Measurements from ENCODE around the gene SLC46A3. TPM values are rescaled to one million over a fixed set of nuclear protein-coding genes. Genes with fewer than 3 reads are reported as not detected.
"Not testable (repeated sequence)": the region's sequence is repeated elsewhere in the genome, so short reads cannot be mapped to it uniquely, and the experiment has no call there.

Gene SLC46A3
- total and polyA plus RNA-seq, 5 experiments from 2014 or later, result 21.7 to 35.9 (median 29.6) TPM

DNA sequence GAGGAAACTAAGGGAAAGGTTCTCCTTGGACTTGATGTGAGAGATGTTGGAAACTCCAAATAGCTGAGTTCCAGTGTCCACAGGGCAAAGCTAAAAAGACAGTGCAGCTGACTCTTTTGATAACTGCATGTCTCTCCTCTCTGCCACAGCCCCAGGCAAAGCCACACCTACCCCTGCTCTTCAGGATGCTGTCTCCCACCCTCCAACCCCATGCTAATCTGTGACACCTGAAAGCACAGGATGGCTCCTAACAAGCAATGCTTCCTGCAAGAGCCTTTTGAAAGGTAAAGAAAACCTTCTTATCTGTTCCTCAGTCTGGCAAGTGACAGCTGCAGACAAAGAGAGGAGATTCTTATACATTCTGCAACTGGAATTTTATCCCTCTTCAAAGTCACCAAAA lies 14.5 kb downstream of the SLC46A3 start:
- POLR2A ChIA-PET, result interaction anchor here (1.8 kb wide), 1 partner anchor 14 kb away, joined by 4 read pairs; no protein-coding TSS in a partner anchor
- Mint-ChIP-seq H3K27ac (no peak overlapping the region), H3K27me3 (no peaks in the 10 kb centered on the region)

DNA sequence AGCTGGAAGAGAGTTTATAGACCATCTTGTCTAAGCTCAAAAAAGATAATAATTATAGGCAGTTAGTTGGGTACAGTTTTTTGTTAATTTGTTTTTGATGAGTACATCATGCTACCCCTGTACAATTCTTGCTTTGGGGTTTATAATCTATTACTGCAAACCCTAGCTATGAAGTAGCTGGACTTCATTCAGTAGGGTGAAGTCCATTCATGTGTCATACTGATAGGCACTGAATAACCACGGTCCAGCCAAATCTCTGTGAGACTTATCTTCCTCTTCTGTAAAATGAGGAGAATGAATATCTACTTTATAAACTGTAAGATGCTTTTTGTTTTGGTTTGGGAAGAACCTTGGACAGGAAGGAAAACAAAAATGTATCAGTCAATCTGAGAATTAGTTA lies 19.5 kb downstream of the SLC46A3 start:
- Mint-ChIP-seq H3K36me3 (peaks cover 19 to 80% (median 73%) of the 10 kb centered on the region in 3 donors), H3K9me3 (peaks cover 0 to 4% (median 0%) of the 10 kb centered on the region in 9 donors), H3K4me3 (no peak overlapping the region), H3K27me3 (no peaks in the 10 kb centered on the region), H3K4me1 (peaks cover 0 to 4% (median 0%) of the 10 kb centered on the region in 4 donors), H3K27ac (no peak overlapping the region)
- ATAC-seq (no peak), DNase-seq (no peak)
- POLR2A ChIA-PET, result no interaction called here

More for the DNA sequence above, 14.5 kb downstream of the SLC46A3 start:
- ATAC-seq (no peak), DNase-seq (no peak)
- Mint-ChIP-seq H3K9me3 (no peaks in the 10 kb centered on the region), H3K36me3 (peaks cover 13 to 86% (median 59%) of the 10 kb centered on the region in 3 donors), H3K4me1 (peaks cover 2 to 5% (median 4%) of the 10 kb centered on the region in 4 donors), H3K4me3 (no peak overlapping the region)

DNA sequence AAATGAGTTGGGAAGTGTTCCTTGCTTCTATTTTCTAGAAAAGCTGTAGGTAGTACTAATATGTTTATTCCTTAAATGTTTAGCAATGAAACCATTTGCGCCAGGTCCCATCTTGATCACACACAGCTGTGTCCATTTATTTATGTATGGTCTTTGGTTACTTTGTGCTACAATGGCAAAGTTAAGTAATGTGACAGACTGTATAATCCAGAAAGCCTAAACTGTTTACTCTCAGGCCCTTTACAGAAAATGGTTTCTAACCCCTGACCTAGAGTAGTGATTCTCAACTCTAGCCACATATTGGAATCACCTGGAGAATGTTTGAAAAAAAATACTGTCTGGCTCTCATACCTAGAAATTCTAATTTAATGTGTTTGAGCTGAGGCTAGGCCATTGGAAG lies 21.3 kb downstream of the SLC46A3 start:
- DNase-seq, result no peak
- Mint-ChIP-seq H3K36me3 (peaks cover 24 to 81% (median 63%) of the 10 kb centered on the region in 3 donors), H3K4me3 (no peak overlapping the region), H3K9me3 (peaks cover 0 to 14% (median 5%) of the 10 kb centered on the region in 9 donors), H3K4me1 (peaks cover 0 to 4% (median 0%) of the 10 kb centered on the region in 4 donors), H3K27ac (no peak overlapping the region), H3K27me3 (peaks cover 0 to 3% (median 0%) of the 10 kb centered on the region in 5 donors)
- ATAC-seq, result no peak
- POLR2A ChIA-PET, result no interaction called here

DNA sequence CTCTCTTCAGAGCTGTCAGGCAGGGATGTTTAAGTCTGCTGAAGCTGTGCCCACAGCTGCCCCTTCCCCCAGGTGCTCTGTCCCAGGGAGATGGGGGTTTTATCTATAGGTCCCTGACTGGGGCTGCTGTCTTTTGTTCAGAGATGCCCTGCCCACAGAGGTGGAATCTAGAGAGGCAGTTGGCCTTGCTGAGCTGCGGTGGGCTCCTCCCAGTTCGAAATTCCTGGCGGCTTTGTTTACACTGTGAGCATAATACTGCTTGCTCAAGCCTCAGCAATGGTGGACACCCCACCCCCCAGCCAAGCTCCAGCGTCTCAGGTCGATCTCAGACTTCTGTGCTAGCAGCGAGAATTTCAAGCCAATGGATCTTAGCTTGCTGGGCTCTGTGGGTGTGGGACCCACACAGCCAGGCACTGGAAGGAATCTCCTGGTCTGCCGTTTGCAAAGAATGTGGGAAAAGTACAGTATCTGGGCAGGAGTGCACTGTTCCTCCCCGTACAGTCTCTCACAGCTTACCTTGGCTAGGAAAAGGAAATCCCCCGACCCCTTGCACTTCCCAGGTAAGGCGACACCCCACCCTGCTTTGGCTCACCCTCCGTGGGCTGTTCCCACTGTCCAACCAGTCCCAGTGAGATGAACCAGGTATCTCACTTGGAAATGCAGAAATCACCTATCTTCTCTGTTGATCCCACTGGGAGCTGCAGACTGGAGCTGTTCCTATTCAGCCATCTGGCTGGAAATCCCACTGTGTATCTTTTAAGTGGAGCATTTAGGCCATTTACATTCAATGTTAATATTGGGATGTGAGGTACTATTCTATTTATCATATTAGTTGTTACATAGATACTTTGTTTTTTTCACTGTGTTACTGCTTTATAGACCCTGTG lies 24.9 kb downstream of the SLC46A3 start:
- POLR2A ChIA-PET, ATAC-seq, H3K4me1 Mint-ChIP-seq, DNase-seq, H3K4me3 Mint-ChIP-seq, H3K27ac Mint-ChIP-seq, H3K27me3 Mint-ChIP-seq: not testable (repeated sequence)
- Mint-ChIP-seq H3K36me3 (peaks cover 29 to 65% (median 31%) of the 10 kb centered on the region in 3 donors), H3K9me3 (peaks cover 0 to 49% (median 23%) of the 10 kb centered on the region in 9 donors)

DNA sequence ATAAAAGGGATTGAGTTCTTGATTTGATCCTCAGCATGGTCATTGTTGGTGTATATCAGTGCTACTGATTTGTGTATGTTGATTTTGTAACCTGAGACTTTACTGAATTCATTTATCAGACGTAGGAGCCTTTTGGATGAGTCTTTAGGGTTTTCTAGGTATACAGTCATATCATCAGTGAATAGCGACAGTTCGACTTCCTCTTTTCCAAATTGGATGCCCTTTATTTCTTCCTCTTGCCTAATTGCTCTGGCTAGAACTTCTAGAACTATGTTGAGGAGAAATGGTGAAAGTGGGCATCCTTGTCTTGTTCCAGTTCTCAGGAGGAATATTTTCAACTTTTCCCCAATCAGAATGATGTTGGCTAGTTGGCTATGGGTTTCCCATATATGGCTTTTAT lies 32.9 kb downstream of the SLC46A3 start:
- Mint-ChIP-seq H3K4me3 (no peak overlapping the region), H3K27ac (no peak overlapping the region), H3K9me3 (peaks cover 0 to 38% (median 15%) of the 10 kb centered on the region in 9 donors), H3K4me1 (peaks cover 0 to 2% (median 0%) of the 10 kb centered on the region in 4 donors), H3K36me3 (peaks cover 0 to 18% (median 10%) of the 10 kb centered on the region in 3 donors), H3K27me3 (no peaks in the 10 kb centered on the region)
- POLR2A ChIA-PET, result no interaction called here
- ATAC-seq (no peak), DNase-seq (no peak)

DNA sequence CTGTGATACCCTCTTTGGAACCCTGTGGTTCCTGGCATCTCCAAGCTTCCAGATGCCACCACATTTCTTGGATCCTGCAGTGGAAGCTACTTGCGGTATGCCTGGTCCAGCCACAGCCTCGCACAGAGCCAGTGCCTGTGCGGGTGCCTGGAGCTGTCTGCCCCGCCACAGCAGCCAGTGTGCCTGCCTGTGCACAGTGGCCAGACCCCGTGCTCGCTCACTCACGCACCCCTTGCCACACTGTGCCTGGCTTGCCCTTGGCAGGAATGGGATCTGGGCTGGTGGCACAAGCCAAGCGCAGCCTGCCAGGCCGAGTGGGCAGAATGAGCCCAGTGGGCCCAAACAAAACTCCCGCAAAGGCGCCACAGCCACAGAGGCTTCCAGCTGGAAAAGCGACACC lies 33.7 kb downstream of the SLC46A3 start:
- POLR2A ChIA-PET, result no interaction called here
- peaks cover 0 to 2% (median 0%) of the 10 kb centered on the region in 4 donors for H3K4me1 Mint-ChIP-seq
- ATAC-seq, result no peak
- DNase-seq, result no peak
- H3K36me3 Mint-ChIP-seq, result peaks cover 0 to 12% (median 3%) of the 10 kb centered on the region in 3 donors
- peak overlapping the region in 1 of 10 donors; percentile 48 for H3K27ac Mint-ChIP-seq
- no peak overlapping the region for H3K4me3 Mint-ChIP-seq
- peaks cover 0 to 31% (median 11%) of the 10 kb centered on the region in 9 donors for H3K9me3 Mint-ChIP-seq
- no peaks in the 10 kb centered on the region for H3K27me3 Mint-ChIP-seq

DNA sequence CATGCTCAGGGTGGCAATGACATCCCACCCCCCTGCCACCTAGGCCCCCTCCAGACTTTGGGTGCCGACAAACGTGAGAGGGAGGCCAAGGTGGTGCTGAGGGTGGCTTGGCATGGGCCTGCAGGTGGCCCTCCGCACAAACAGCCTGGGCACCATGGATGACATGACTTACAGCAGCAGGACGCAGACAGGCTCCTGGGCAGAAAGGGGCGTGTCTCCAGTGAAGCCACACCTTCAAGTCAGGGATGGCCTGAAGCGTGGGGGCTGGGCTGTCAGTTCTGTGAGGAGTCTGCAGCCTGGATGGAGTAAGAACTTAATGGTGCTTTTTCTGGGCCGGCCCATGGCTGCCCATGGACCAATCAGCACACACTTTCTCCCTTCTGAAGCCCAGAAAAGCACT lies 34.5 kb downstream of the SLC46A3 start:
- peaks cover 0 to 2% (median 0%) of the 10 kb centered on the region in 4 donors for H3K4me1 Mint-ChIP-seq
- no peak overlapping the region for H3K27ac Mint-ChIP-seq
- H3K36me3 Mint-ChIP-seq, result peaks cover 0 to 5% (median 4%) of the 10 kb centered on the region in 3 donors
- DNase-seq (no peak), ATAC-seq (no peak)
- H3K9me3 Mint-ChIP-seq, result peaks cover 0 to 22% (median 4%) of the 10 kb centered on the region in 9 donors
- H3K27me3 Mint-ChIP-seq, result no peaks in the 10 kb centered on the region
- H3K4me3 Mint-ChIP-seq, result no peak overlapping the region
- POLR2A ChIA-PET, result no interaction called here

DNA sequence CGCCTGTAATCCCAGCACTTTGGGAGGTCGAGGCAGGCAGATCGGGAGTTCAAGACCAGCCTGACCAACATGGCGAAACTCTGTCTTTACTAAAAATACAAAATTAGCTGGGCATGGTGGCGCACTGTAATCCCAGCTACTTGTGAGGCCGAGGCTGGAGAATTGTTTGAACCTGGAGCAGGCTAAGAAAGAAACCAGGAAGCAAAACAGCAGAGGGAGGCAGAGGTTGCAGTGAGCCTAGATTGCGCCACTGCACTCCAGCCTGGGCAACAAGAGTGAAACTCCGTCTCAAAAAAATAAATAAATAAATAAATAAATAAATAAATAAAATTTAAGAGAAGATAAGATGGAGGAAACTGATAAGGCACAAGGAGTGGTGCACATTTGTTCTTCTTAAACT lies 35.6 kb downstream of the SLC46A3 start:
- ATAC-seq, POLR2A ChIA-PET: not testable (repeated sequence)

DNA sequence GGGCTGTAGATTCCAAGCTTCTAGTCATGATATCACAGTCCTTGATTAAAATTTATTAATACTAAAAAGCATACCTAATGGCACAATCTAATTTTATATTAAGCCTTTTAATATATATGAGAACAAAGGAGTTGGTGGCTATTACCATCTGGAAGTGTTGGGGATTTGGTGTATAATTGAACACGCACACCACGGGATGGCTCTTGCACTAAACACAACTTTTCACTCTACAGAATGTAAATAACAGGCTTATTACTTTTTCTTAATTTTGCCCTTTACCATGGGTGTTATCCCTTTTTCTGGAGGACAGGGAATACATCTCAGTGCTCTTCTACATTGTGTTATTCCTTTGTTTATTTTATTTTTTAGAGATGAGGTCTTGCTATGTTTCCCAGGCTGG lies 38.2 kb downstream of the SLC46A3 start:
- POLR2A ChIA-PET, result no interaction called here
- no peaks in the 10 kb centered on the region for H3K4me1 Mint-ChIP-seq
- H3K4me3 Mint-ChIP-seq, result no peak overlapping the region
- peaks cover 0 to 36% (median 5%) of the 10 kb centered on the region in 3 donors for H3K36me3 Mint-ChIP-seq
- ATAC-seq, result no peak
- H3K27ac Mint-ChIP-seq, result peak overlapping the region in 3 of 10 donors; percentile 43 to 73 (median 63)
- H3K27me3 Mint-ChIP-seq, result no peaks in the 10 kb centered on the region
- no peak for DNase-seq
- no peaks in the 10 kb centered on the region for H3K9me3 Mint-ChIP-seq

More for the DNA sequence above, 35.6 kb downstream of the SLC46A3 start:
- not testable (repeated sequence) for H3K4me1 Mint-ChIP-seq, H3K4me3 Mint-ChIP-seq, DNase-seq, H3K27me3 Mint-ChIP-seq
- peak overlapping the region in 2 of 10 donors; percentile 37 to 79 for H3K27ac Mint-ChIP-seq
- peaks cover 0 to 12% (median 3%) of the 10 kb centered on the region in 9 donors for H3K9me3 Mint-ChIP-seq
- H3K36me3 Mint-ChIP-seq, result peaks cover 0 to 11% (median 4%) of the 10 kb centered on the region in 3 donors

DNA sequence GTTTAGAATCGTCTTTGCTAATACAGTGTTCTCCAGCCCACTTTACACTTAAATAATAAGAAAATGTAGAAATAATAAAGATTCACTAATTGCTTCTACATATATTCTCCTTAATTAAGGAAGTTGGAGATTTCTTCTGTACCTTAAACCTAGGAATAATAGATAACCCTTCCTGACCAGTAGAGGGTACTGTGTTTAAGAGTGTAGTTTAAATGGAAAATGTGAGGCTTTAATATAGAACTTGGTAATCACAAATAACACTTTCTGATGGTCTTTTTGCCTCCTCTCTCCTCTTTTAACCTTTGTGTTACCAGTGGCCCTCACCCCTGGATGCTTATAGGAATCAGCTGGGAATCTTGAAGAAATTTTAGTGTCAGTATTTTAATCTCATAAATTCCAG lies 39.1 kb downstream of the SLC46A3 start:
- H3K27ac Mint-ChIP-seq, result peak overlapping the region in 2 of 10 donors; percentile 52 to 57

DNA sequence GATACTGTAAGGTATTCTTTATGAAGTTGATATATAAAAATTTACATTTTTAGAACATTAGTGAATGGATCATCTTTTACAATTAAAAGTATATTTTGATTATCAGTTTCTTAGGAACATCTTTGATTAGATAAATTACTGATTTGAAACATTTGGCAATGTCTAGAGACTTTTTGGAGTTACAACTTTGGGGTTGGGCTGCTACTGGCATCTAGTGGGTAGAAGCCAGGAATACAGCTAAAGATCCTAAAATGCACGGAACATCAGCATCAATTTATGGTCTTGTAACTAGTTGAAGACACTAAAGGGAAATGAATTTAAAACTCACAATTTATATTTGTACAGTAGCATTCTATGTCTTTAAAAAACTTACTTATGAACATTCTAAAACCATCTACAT lies 40.0 kb downstream of the SLC46A3 start:
- DNase-seq, result no peak
- H3K4me3 Mint-ChIP-seq, result no peak overlapping the region
- H3K4me1 Mint-ChIP-seq, result peaks cover 0 to 4% (median under 1%) of the 10 kb centered on the region in 4 donors
- H3K27ac Mint-ChIP-seq, result no peak overlapping the region
- no peaks in the 10 kb centered on the region for H3K27me3 Mint-ChIP-seq
- H3K9me3 Mint-ChIP-seq, result no peaks in the 10 kb centered on the region
- H3K36me3 Mint-ChIP-seq, result peaks cover 4 to 52% (median 5%) of the 10 kb centered on the region in 3 donors
- POLR2A ChIA-PET, result no interaction called here
- no peak for ATAC-seq

More for the DNA sequence above, 39.1 kb downstream of the SLC46A3 start:
- Mint-ChIP-seq H3K27me3 (no peaks in the 10 kb centered on the region), H3K4me3 (no peak overlapping the region), H3K9me3 (no peaks in the 10 kb centered on the region), H3K36me3 (peaks cover 0 to 44% (median 5%) of the 10 kb centered on the region in 3 donors), H3K4me1 (no peaks in the 10 kb centered on the region)
- DNase-seq (no peak), ATAC-seq (no peak)
- POLR2A ChIA-PET, result no interaction called here

DNA sequence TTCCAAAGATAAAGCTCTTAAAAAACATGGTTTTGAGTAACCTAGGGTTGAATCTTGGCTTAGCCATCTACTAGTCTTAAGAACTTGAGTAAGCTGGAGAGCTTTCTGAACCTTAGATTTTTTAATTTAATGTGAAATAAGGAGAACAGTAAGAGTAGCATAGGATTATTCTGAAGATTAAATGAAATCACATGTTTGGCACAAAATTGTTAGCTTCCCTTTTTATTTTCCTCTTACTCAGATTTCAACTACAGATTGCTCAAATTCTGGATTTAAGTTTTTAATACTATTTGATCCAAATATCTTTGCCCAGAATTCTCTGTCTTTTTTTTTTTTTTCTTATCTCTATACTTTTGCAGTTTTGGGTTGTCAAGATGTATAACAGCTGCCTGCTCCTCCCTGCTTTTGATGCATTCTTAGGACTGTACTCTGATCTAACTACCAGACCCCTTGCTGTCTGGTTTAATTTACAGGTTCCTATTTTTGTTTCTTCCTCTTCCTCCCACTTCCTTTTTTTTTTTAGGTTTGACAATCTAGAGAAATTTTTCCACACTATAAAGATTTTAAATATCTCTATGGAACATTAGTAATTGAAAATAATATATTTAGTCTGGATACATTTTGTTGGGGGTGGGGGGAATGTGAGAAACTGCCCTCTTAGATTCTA lies 47.5 kb downstream of the SLC46A3 start:
- Mint-ChIP-seq H3K36me3 (peaks cover 3 to 96% (median 15%) of the 10 kb centered on the region in 3 donors), H3K9me3 (no peaks in the 10 kb centered on the region), H3K4me3 (no peak overlapping the region), H3K27ac (peak overlapping the region in 6 of 10 donors; percentile 14 to 85 (median 62)), H3K4me1 (peaks cover 14 to 28% (median 24%) of the 10 kb centered on the region in 4 donors), H3K27me3 (no peaks in the 10 kb centered on the region)
- no peak for DNase-seq
- no peak for ATAC-seq
- POLR2A ChIA-PET, result no interaction called here
